Activated CD4-positive, alpha-beta T cell treated with anti-CD3 and anti-CD28 coated beads for 24 hours (primary cell): ENCODE results near the gene SETD6.
A peak's percentile ranks its signal among the peaks of the same experiment; 100 is the strongest.

Experiments used
- DNase-seq, 2 donors: peaks; one replicate each; pipeline ENCODE4 v3.0.0-alpha.2; 2020; ENCODE audit warnings: low read depth in 2 of 2

SETD6 gene

DNA sequence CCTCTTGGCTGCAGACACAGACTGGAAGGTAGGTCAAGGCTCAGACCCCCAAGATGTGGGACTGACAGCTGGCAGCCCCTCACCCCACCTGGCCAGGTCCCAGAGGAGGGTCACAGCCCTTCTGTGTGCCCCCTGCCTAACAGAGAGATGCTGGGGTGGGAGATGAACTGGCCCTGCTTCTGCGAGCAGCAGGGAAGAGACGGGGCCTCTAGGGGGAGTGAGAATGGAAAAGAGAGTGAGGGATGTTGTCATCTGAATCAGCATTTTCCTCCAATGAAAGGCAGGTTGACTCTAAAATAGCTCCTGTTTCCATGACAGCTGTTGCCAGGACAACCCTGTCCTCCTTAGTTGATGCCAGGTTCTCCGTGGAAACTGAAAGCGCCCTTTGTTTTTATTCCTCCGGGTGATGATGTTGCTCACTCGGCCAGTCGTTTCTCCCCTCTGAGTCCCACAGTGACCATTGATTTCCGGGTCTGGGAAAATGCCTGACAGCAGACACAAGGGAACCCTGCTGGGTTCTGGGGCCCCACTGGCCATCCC lies 20.3 kb upstream of the SETD6 start:
- DNase-seq = peak; percentile 46 to 69

DNA sequence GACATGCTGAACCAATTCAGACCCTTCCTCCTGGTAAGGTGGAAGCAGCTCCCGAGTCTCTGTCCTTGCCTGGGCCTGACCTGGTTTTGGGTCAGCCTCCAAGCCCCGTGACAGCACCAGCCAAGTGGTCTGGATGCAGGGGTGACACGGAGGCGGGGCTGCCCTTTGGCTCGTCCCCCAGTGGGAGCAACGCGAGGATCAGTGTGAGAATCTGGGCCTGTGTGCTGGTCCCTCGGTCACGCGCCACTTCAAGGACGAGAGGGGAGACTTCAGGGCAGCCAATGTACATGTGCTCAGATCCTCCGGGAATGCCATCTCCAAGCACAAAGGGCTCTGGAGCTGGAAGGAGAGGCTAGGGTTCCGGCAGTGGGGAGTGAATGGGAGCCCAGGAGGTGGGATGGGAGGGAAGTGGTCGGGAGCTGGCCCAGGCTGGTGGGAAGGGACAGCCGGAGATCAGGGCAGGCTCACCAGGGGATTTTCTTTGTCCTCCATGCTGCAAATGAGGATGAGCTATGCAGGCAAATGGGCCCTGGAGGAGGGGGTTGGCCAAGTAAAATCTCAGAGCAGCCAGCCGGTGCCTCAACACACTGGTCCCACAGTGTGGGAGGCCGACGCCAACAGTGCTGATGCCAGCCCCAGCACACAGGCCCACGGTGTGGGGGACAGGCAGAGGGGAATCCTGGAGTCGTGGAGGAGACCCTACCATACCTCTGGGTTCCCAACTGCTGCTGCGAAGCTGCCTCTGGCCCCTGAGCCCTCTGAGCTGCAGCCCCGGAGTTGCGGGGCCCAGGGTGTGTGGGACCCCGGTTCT lies 19.6 kb upstream of the SETD6 start:
- no peak for DNase-seq

DNA sequence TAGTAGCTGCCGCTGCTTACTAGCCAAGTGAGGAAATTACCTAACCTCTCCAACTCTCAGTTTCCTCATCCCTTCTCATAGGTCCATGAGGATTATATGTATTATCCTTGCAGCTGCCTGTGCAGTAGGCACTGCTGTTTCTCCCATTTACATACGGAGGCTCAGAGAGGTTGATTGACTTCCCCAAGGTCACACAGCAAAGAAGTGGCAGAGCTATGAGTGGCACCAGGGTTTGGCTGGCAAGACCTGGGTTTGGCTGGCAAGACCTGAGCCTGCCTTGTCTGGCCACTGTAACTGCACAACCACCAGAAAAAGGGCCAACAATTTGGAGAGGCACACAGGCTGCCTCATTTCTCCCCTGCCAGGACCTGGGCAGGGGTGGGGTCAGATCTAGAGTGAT lies 17.8 kb upstream of the SETD6 start:
- no peak for DNase-seq

GRCh38 chr16:58497935-58498334 lies 17.4 kb upstream of the SETD6 start:
- DNase-seq = no peak

GRCh38 chr16:58498341-58499091 lies 16.8 kb upstream of the SETD6 start:
- DNase-seq = no peak

GRCh38 chr16:58499092-58499511 lies 16.2 kb upstream of the SETD6 start:
- DNase-seq = no peak

DNA sequence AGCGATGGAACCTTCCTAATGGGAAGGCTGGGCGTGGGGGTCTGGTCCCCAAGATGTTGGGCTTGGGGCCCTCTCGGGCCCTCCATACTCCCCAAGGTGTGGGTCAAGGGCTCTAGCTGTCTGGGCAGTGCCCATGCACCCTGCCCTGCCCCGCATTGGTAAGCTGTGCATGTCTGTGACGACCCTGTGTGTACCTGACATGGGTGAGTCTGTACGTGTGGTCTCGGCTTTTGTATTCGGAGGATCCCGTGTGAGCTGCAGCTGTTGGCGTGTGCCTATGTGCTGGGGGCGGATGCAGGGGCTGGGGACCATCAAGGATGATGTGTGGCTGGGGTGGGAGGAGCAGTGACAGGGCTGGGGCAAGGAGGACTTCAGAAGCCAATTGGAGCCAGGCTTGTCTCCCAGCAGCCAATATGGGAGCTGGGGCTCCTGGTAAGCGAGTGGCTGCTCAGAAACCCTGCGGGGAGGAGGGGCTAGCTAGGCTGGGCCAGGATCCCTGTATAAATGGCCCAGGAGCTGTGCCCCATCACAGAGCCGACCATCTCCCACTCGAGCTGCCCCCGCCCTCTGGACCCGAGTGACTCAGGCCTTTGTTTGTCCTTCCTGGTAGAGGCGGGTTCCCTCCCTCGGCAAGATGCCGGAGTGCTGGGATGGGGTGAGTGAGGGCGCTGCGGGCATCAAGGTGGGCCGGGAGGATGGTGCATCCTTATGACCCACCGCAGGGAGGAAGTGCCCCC lies 15.5 kb upstream of the SETD6 start, which contains the start of gene NDRG4:
NDRG4 (plus strand) TSS at position 529 of the 737 bp plus-strand sequence; CDS start at position 635, 106 bp downstream.
- DNase-seq = no peak

DNA sequence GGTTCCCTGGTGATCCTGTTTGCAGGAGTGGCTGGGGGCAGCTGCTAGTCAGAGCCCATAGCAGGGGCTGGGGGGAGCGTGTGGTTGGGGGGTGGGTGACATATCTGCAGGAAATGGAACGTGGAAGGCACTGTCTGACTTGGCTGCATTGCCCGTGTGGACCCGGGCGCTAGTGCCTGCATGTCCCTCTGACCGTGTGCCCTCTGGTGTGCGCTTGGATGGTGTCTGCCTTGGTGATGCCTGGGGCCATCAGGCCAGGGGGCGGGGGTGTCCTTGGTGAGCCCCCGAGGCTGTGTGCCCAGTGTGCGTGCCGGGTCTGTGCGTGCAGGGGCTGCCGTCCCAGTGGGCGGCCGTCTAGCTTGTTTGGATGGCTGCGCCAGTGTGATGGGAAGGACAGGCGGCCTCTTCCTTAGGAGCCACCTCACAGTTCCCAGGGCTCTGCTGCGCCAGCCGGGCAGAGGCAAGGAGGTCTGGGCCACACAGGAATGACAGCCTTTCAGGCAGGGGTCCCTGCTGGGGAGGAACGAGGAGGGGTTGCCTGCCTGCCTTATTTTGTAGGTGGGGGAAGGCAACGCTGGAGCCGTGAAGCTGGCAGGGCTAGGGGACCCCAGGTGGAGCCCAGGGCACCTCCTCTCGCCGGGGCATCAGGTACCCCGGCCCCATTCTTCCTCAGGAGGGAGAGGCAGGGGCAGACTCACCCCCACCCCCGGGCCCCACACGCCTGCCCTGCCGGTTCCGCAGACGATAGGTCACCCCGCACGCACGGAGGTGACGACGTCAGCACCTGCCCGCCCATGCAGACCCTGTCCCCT lies 14.7 kb upstream of the SETD6 start:
- DNase-seq = no peak

DNA sequence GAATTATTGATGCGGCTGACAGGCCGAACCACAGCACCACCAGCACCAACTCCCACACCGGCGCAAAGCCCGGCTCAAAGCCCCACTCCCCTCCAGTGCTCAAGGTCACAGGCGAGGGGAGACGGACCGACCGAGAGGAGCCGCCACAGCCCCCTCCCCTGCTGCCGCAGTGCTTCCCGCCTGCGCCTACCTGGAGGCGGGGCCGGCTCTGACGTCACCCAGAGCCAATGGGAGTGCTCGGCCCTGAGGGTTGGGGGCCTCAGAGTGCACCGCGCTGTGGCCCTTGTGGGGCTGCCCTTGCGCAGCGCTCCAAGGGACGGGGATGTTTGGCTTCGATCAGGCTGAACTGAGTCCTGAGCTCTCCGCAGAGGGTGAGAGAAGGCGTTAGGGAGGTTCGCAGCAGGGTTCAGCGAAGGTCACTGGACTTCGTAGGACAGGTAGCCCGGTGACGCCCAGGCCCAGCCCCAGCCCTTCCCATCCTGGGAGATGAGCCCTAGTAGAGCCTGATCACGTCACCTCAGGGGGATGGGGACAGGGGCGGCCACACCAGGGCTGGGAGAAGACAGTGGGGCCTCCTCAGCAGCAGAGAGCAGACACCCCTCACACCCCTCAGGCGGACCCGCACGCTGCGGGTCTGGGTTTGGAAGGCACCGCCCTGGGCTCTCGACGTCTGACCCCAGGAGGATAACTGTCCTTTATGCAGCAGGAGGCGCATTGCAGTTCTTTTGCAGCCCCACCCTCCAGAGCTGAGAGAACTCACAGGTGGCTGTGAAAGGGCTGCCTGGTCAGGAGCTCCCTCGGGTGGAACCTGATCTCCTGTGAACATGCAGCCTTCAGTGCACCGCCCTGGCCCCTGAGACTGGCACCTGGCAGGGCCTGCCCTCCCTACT lies 13.8 kb upstream of the SETD6 start:
- no peak for DNase-seq

GRCh38 chr16:58502217-58502921 lies 12.9 kb upstream of the SETD6 start:
- no peak for DNase-seq

GRCh38 chr16:58503166-58503862 lies 12.0 kb upstream of the SETD6 start:
- DNase-seq = no peak

DNA sequence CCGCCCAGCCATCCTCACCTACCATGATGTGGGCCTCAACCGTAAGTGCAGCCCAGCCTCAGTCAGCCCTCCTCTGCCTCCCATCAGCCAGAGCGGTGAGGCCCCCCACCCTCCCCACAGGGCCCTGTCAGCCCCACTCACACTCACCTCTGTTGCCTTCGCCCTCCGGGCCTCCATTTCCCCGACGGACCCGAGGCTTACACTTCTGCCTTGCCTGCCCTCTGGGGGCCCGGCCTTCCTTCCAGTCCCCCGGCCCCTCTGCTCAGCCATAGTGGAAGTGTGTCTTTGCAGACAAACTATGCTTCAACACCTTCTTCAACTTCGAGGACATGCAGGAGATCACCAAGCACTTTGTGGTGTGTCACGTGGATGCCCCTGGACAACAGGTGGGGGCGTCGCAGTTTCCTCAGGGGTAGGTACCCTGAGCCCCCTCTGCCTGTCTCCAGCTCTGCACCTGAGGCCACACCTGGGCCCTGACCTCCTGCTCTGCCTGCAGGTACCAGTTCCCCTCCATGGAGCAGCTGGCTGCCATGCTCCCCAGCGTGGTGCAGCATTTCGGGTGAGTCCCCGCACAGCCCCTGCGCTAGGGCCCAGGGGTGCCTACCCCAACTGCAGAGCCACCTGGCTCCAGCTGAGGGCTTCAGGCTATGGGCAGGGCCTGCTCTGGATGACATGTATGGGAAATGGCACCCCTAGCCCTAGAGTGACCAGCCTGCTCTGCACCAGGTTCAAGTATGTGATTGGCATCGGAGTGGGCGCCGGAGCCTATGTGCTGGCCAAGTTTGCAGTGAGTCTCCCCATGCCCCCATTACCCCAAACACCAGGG lies 11.2 kb upstream of the SETD6 start:
- DNase-seq = no peak

DNA sequence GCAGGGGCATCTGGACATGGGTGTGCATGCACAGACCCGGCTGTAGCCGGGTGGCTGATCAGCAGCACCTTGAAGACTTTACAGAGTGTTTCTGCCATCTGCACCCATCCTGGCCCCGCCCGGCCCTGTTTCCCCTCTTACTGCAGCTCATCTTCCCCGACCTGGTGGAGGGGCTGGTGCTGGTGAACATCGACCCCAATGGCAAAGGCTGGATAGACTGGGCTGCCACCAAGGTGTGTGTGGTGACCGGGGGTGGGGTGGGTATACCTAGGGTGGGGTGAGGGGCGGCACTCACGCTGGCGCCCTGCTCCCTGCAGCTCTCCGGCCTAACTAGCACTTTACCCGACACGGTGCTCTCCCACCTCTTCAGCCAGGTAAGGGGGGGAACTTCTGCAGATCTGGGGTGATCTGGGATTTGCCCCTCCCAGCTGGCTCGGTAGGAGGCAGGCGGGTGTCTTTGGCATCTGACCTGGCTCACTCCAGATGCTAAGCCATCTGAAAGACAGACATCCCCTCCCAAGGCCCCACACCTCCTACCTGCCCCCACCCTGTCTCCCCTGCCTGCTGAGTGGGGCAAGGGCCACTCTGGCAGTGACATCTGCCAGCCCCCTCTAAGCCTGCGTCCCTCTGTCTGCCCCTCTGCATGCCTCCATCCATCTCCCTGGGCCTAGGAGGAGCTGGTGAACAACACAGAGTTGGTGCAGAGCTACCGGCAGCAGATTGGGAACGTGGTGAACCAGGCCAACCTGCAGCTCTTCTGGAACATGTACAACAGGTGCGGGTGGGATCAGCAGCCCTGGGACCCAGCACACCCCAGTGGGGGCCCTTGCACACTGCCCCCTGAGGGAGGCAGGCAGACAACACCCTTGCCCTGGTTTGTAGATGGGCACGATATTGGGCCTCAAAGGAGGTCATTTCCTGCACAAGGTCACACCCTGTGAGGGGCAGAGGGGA lies 8.8 kb upstream of the SETD6 start:
- DNase-seq = no peak

GRCh38 chr16:58507195-58507962 lies 7.9 kb upstream of the SETD6 start:
- DNase-seq = no peak

DNA sequence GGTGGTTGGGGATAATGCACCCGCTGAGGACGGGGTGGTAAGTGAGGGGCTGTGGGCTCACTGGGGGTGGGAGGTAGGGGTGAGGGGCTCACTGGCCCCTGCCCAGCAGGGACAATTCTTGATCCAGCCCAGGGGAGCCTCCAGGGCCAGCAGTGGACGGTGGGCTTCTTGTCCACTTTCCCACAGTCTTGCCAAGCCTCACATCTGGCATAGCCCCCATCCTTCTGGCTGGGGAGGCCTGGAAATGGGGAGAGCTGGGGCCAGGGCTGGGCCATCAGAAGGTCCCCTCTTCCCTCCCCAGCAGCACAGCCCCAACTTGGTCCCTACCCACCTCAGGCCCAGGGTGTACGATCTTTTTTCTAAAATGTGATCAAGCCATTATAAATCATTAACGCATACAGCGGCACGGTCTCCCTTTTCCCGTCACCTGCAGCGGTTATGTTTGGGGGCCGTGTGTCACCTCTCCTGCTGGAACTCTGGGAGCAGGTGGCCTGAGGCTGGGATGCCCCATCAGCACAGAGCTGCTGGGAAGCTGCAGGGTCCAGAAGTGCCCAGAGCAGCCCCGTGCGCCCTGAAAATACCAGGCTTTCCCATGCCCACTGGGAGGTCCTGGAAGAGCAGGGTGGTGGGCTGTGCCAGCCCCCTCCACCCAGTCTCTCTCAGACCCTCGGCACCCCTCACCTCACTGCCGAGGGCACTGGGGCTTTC lies 7.2 kb upstream of the SETD6 start:
- DNase-seq = no peak
